Large intestine (tissue), 3 donors: ENCODE measurements around the gene STAP2. TPM values are rescaled to one million over a fixed set of nuclear protein-coding genes. Genes with fewer than 3 reads are reported as not detected.

ENCODE experiments used
- DNase-seq, 2 donors: peaks; one replicate each; pipeline versions ENCODE4 v3.0.0 to v3.0.0-alpha.2; 2013
- H3K27ac ChIP-seq: one replicate; pipeline ENCODE4 v1.5.1; 2013; ENCODE audit warnings: low read length
- H3K27me3 ChIP-seq: 2 replicates; pipeline ENCODE4 v1.6.1; 2013; ENCODE audit warnings: low read length; ENCODE audit not compliant: control insufficient read depth, insufficient read depth
- H3K36me3 ChIP-seq: 2 replicates; pipeline ENCODE4 v1.6.1; 2013; ENCODE audit warnings: low read length; ENCODE audit not compliant: control insufficient read depth, insufficient read depth
- H3K4me1 ChIP-seq: one replicate; pipeline ENCODE4 v1.6.1; 2013; ENCODE audit warnings: low read length; ENCODE audit not compliant: control insufficient read depth, insufficient read depth
- H3K4me3 ChIP-seq: one replicate; pipeline ENCODE4 v1.5.1; 2013; ENCODE audit warnings: low read length
- H3K9me3 ChIP-seq: one replicate; pipeline ENCODE4 v1.6.1; 2013; ENCODE audit warnings: mild to moderate bottlenecking, low read depth, low read length, moderate library complexity; ENCODE audit not compliant: control insufficient read depth
- WGBS: methylation state at CpG from one replicate; pipeline ENCODE4 v1.1.5; 2013; ENCODE audit warnings: low lambda C conversion rate; ENCODE audit not compliant: insufficient coverage; 5-methylcytosine and 5-hydroxymethylcytosine counted together
- polyA plus RNA-seq: library from polyadenylated mRNA; unstranded; fragments of 120-200 nt; gene quantifications from one replicate; pipeline ENCODE4 v1.2.1, GENCODE V29; 2013

The STAP2 gene
- polyA plus RNA-seq, 1 donor: 53.6 TPM

- Histone ChIP-seq H3K9me3 (peaks cover 3% of the 10 kb centered on the region), H3K36me3 (peaks cover 34% of the 10 kb centered on the region), H3K27me3 (no peaks in the 10 kb centered on the region), H3K4me1 (peaks cover 81% of the 10 kb centered on the region), H3K4me3 (no peak overlapping the region), H3K27ac (peak overlapping the region; percentile 95)
- WGBS: no CpG with 5 or more reads among the region's 10 CpGs
- DNase-seq: no peak
These were observed 38.0 kb upstream of the STAP2 start for GRCh38 chr19:4376671-4376990.

- H3K27me3 ChIP-seq: no peaks in the 10 kb centered on the region
- peaks cover 85% of the 10 kb centered on the region for H3K4me1 ChIP-seq
- DNase-seq: no peak
- WGBS: no CpG with 5 or more reads among the region's 16 CpGs
- H3K27ac ChIP-seq: peak overlapping the region; percentile 95
- no peak overlapping the region for H3K4me3 ChIP-seq
- H3K9me3 ChIP-seq: peaks cover 3% of the 10 kb centered on the region
- H3K36me3 ChIP-seq: peaks cover 38% of the 10 kb centered on the region
These were observed 37.5 kb upstream of the STAP2 start for GRCh38 chr19:4376028-4376670.

- peak; percentile 95 for DNase-seq
- H3K4me3 ChIP-seq: no peak overlapping the region
- peaks cover 43% of the 10 kb centered on the region for H3K36me3 ChIP-seq
- no CpG with 5 or more reads among the region's 16 CpGs for WGBS
- H3K9me3 ChIP-seq: peaks cover 3% of the 10 kb centered on the region
- no peaks in the 10 kb centered on the region for H3K27me3 ChIP-seq
- peak overlapping the region; percentile 95 for H3K27ac ChIP-seq
- peaks cover 90% of the 10 kb centered on the region for H3K4me1 ChIP-seq
These were observed 36.8 kb upstream of the STAP2 start for GRCh38 chr19:4375164-4376027.

DNA sequence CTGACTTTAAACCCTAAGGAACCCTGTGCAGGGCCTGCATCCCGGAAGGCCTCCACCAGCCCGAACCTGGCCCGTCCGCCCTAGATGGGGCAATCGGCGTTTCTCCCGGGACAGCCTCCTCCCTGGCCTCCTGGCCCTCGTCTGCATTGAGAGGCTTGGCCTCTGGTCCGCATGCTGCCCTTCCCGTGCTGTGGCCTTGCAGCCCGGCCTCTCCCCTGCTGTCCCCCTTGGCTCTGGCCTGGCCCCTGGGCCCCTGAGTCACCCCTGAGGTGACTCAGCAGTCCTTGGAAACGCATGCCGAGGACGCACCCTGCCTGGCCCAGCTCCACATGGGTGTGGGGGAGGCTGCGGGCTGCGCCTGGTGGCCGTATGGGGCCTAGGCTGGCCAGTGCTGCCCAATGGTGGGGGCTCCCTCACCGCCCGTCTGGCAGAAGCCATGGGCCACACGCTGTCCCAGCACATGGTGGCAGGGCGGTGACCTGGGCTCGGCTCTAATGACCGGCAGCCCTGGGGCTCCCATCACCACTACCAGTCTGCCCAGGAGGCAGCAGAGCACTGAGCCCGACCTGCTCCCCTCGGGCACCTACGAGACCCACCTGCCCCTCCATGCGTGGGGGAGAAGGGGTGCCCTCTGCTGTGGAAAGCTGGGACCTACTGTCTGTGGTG, 36.0 kb upstream of the STAP2 start:
- Histone ChIP-seq H3K9me3 (peaks cover 3% of the 10 kb centered on the region), H3K4me1 (peaks cover 92% of the 10 kb centered on the region), H3K27ac (peak overlapping the region; percentile 95), H3K4me3 (no peak overlapping the region), H3K27me3 (no peaks in the 10 kb centered on the region), H3K36me3 (peaks cover 38% of the 10 kb centered on the region)
- WGBS: 80% methylated on average over 2 of the region's 27 CpGs
- DNase-seq: peak; percentile 93 to 94

DNA sequence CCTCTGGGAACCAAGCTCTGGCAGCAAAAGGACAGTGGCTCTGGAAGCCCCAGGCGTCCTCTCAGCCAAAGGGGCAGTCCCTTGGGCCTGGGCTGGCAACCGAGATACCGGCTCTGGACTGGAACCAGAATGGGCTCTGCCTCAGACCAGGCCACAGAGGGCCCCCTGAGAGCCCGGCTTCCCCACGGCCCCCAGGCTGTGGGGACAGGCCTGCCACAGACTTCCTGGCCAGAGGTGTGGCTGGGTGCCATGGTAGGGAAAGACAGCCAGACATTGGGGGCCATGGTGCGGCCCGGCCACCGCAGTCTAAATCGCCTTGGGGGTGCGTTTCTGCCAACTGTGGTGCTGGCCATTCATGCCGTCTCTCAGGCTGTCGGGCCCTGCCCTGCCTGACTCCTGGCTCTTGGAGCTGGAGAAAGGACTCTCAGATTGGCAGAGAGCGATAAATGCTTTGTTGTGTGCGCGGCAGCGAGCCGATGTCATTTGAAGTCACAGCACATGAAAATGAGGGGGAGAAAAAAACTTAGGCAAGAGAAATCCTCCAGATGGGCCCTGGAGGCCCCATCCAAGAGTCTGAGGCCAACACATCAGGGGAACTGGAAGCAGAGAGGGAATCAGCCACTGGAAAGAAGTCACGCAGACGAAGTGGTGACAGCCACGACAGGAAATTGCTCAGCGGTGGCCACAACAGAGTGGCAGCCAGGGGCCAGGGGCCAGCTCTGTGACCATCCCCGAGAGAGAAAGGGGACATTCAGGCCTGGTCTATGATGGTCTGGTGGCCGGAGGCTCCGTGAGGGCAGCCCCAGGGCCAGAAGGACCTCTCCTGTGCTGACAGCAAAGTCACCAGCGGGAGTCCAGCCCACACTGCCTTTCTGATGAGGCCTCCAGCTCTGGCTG, 35.2 kb upstream of the STAP2 start:
- WGBS: no CpG with 5 or more reads among the region's 25 CpGs
- no peaks in the 10 kb centered on the region for H3K27me3 ChIP-seq
- DNase-seq: no peak
- H3K4me1 ChIP-seq: peaks cover 94% of the 10 kb centered on the region
- H3K27ac ChIP-seq: peak overlapping the region; percentile 95
- no peak overlapping the region for H3K4me3 ChIP-seq
- peaks cover 37% of the 10 kb centered on the region for H3K36me3 ChIP-seq
- peaks cover 3% of the 10 kb centered on the region for H3K9me3 ChIP-seq

DNA sequence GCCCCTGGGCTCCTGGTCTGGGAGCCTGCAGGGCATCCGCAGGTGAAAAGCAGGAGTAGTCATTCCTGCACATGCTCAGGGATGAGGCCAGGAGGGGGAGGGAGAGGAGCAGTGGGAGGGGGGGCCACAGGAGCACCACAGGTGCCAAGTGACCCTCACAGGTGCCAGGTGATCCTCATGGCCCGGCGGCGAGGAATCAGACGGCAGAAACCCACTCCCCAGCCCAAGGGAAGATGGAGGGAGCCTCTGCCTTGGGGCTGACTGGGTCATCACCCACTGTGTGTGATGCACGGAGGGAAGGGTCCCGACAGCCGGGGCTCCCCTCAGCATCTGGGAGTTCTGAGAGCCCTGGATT, 34.4 kb upstream of the STAP2 start:
- H3K4me1 ChIP-seq: peaks cover 93% of the 10 kb centered on the region
- peaks cover 38% of the 10 kb centered on the region for H3K36me3 ChIP-seq
- WGBS: no CpG with 5 or more reads among the region's 8 CpGs
- H3K4me3 ChIP-seq: no peak overlapping the region
- no peaks in the 10 kb centered on the region for H3K27me3 ChIP-seq
- no peak for DNase-seq
- H3K27ac ChIP-seq: peak overlapping the region; percentile 95
- H3K9me3 ChIP-seq: peaks cover 3% of the 10 kb centered on the region

GRCh38 chr19:4372165-4373012, 33.8 kb upstream of the STAP2 start:
- H3K4me3 ChIP-seq: no peak overlapping the region
- peaks cover 39% of the 10 kb centered on the region for H3K36me3 ChIP-seq
- H3K4me1 ChIP-seq: peaks cover 92% of the 10 kb centered on the region
- H3K27me3 ChIP-seq: no peaks in the 10 kb centered on the region
- WGBS: no CpG with 5 or more reads among the region's 22 CpGs
- H3K9me3 ChIP-seq: peaks cover 3% of the 10 kb centered on the region
- H3K27ac ChIP-seq: peak overlapping the region; percentile 95
- DNase-seq: no peak

GRCh38 chr19:4371247-4372164, 32.9 kb upstream of the STAP2 start:
- no peak for DNase-seq
- no CpG with 5 or more reads among the region's 31 CpGs for WGBS
- Histone ChIP-seq H3K36me3 (peaks cover 40% of the 10 kb centered on the region), H3K4me1 (peaks cover 83% of the 10 kb centered on the region), H3K4me3 (no peak overlapping the region), H3K9me3 (peaks cover 3% of the 10 kb centered on the region), H3K27ac (no peak overlapping the region), H3K27me3 (no peaks in the 10 kb centered on the region)
